Gastroesophageal sphincter (tissue), 4 donors: Measurements from ENCODE around the gene TDRD9. TPM values are rescaled to one million over a fixed set of nuclear protein-coding genes. Genes with fewer than 3 reads are reported as not detected.

Experiments used
- ATAC-seq: fragments of 150-250 bp; one replicate; pipeline ENCODE4 v1.9.1; 2016; ENCODE audit warnings: mild to moderate bottlenecking, moderate library complexity
- H3K27ac ChIP-seq, 4 donors: fragments of 200-600 bp; sonication (generic) in 3 of 4; 1 replicate in 3 of 4; 2 replicates in 1 of 4; pipeline ENCODE4 v1.5.1; 2016 to 2019
- H3K27me3 ChIP-seq: fragments of 200-600 bp; sonication (generic); one replicate; pipeline ENCODE4 v1.5.1; 2019
- H3K36me3 ChIP-seq, 2 donors: fragments of 200-600 bp; sonication (generic); one replicate each; pipeline ENCODE4 v1.5.1; 2019; ENCODE audit warnings: control low read depth in 1 of 2
- H3K4me1 ChIP-seq, 3 donors: fragments of 200-600 bp; sonication (generic); 1 replicate in 2 of 3; 2 replicates in 1 of 3; pipeline ENCODE4 v1.5.1; 2016 to 2019; ENCODE audit warnings: control low read depth in 2 of 3
- H3K4me3 ChIP-seq, 2 donors: fragments of 200-600 bp; sonication (generic); one replicate each; pipeline ENCODE4 v1.5.1; 2019; ENCODE audit warnings: mild to moderate bottlenecking in 1 of 2, moderate library complexity in 1 of 2
- H3K9me3 ChIP-seq, 3 donors: fragments of 200-600 bp; sonication (generic); one replicate each; pipeline ENCODE4 v1.5.1; 2017 to 2019; ENCODE audit warnings: control low read depth in 2 of 3
- CTCF ChIP-seq, 4 experiments: fragments of 200-600 bp in 2 of 4; fragments of 450-650 bp in 2 of 4; sonication (generic) in 1 of 4; IDR thresholded peaks; one replicate each; pipeline ENCODE4 v1.5.1; 2017 to 2019; ENCODE audit warnings: antibody characterized with exemption in 4 of 4, mild to moderate bottlenecking in 2 of 4, moderate library complexity in 2 of 4
- EP300 ChIP-seq: sonication (generic); formaldehyde crosslinking; IDR thresholded peaks from one replicate; pipeline ENCODE4 v1.6.1; 2017; ENCODE audit warnings: antibody characterized with exemption, mild to moderate bottlenecking
- POLR2A ChIP-seq, 2 donors: fragments of 450-650 bp; IDR thresholded peaks; one replicate each; pipeline ENCODE4 v1.6.1; 2017; ENCODE audit warnings: antibody characterized with exemption in 2 of 2, mild to moderate bottlenecking in 2 of 2, moderate library complexity in 1 of 2
- POLR2AphosphoS5 ChIP-seq: sonication (generic); formaldehyde crosslinking; IDR thresholded peaks from one replicate; pipeline ENCODE4 v1.6.1; 2017; ENCODE audit warnings: antibody characterized with exemption
- WGBS, 2 donors: methylation state at CpG; one replicate each; pipeline ENCODE4 v1.1.5; 2018; ENCODE audit warnings: low coverage in 1 of 2; 5-methylcytosine and 5-hydroxymethylcytosine counted together
- total RNA-seq, 4 donors: library from RNA; depleted of rRNA; stranded (reverse); fragments of >200 nt; gene quantifications; one replicate each; pipeline ENCODE4 v1.1.0, GENCODE V29; 2016

Gene TDRD9
- total RNA-seq, 4 donors from 2014 or later: 1.6 to 5.4 (median 2.3) TPM

- ATAC-seq: no peak
- no peak for TF ChIP-seq EP300
- no peak for TF ChIP-seq POLR2AphosphoS5
- TF ChIP-seq POLR2A (IDR thresholded peaks at IDR 0.05): no peak
- no peak for TF ChIP-seq CTCF (IDR thresholded peaks at IDR 0.05)
- Histone ChIP-seq H3K27ac (no peak overlapping the region), H3K4me1 (no peaks in the 10 kb centered on the region), H3K36me3 (no peaks in the 10 kb centered on the region), H3K4me3 (no peak overlapping the region), H3K27me3 (no peaks in the 10 kb centered on the region), H3K9me3 (peaks cover 0 to 13% (median 0%) of the 10 kb centered on the region in 3 donors)
- 83% methylated on average over 1 to 2 of the region's 5 CpGs for WGBS, 2 donors
Measured at GRCh38 chr14:103984196-103984595, 55.9 kb downstream of the TDRD9 start.

- 88 to 100% methylated on average over 1 of the region's 1 CpG for WGBS, 2 donors
- H3K36me3 ChIP-seq: no peaks in the 10 kb centered on the region
- H3K9me3 ChIP-seq: peaks cover 0 to 18% (median 0%) of the 10 kb centered on the region in 3 donors
- TF ChIP-seq EP300 (no peak), POLR2A (IDR thresholded peaks at IDR 0.05) (no peak), CTCF (IDR thresholded peaks at IDR 0.05) (no peak), POLR2AphosphoS5 (no peak)
- no peak for ATAC-seq
- H3K27me3 ChIP-seq: peaks cover 12% of the 10 kb centered on the region
- H3K4me3 ChIP-seq: no peak overlapping the region
- no peak overlapping the region for H3K27ac ChIP-seq
- no peaks in the 10 kb centered on the region for H3K4me1 ChIP-seq
Measured at GRCh38 chr14:103989034-103989433, 60.8 kb downstream of the TDRD9 start.

- 83% methylated on average over 2 of the region's 4 CpGs; no CpG with 5 or more reads in 1 of the 2 donors for WGBS, 2 donors
- Histone ChIP-seq H3K4me1 (no peaks in the 10 kb centered on the region), H3K4me3 (no peak overlapping the region), H3K36me3 (no peaks in the 10 kb centered on the region), H3K27me3 (peaks cover 18% of the 10 kb centered on the region), H3K9me3 (peaks cover 0 to 18% (median 0%) of the 10 kb centered on the region in 3 donors), H3K27ac (no peak overlapping the region)
- TF ChIP-seq CTCF (IDR thresholded peaks at IDR 0.05) (no peak), EP300 (no peak), POLR2A (IDR thresholded peaks at IDR 0.05) (no peak), POLR2AphosphoS5 (no peak)
- no peak for ATAC-seq
Measured at GRCh38 chr14:103989964-103990363, 61.7 kb downstream of the TDRD9 start.

- no peak for ATAC-seq
- Histone ChIP-seq H3K27me3 (peaks cover 16% of the 10 kb centered on the region), H3K27ac (no peak overlapping the region), H3K9me3 (peaks cover 0 to under 1% (median 0%) of the 10 kb centered on the region in 3 donors), H3K4me1 (no peaks in the 10 kb centered on the region), H3K4me3 (no peak overlapping the region), H3K36me3 (no peaks in the 10 kb centered on the region)
- no peak for TF ChIP-seq CTCF (IDR thresholded peaks at IDR 0.05)
- no peak for TF ChIP-seq POLR2AphosphoS5
- TF ChIP-seq EP300: no peak
- TF ChIP-seq POLR2A (IDR thresholded peaks at IDR 0.05): no peak
- 62 to 78% methylated on average over 3 to 5 of the region's 5 CpGs for WGBS, 2 donors
Measured at GRCh38 chr14:103994535-103995184, 66.4 kb downstream of the TDRD9 start.

GRCh38 chr14:103995876-103996275, 67.6 kb downstream of the TDRD9 start:
- no peak for TF ChIP-seq POLR2A (IDR thresholded peaks at IDR 0.05)
- TF ChIP-seq EP300: no peak
- no peak for TF ChIP-seq POLR2AphosphoS5
- TF ChIP-seq CTCF (IDR thresholded peaks at IDR 0.05): no peak
- Histone ChIP-seq H3K4me1 (no peaks in the 10 kb centered on the region), H3K9me3 (no peaks in the 10 kb centered on the region), H3K27ac (no peak overlapping the region), H3K27me3 (peaks cover 7% of the 10 kb centered on the region), H3K36me3 (no peaks in the 10 kb centered on the region), H3K4me3 (no peak overlapping the region)
- no peak for ATAC-seq
- 61 to 74% methylated on average over 4 of the region's 5 CpGs for WGBS, 2 donors
